ENCODE measurements around the gene NOXA1.
"Not testable (repeated sequence)": the region's sequence is repeated elsewhere in the genome, so short reads cannot be mapped to it uniquely, and the experiment has no call there.

Gene NOXA1

DNA sequence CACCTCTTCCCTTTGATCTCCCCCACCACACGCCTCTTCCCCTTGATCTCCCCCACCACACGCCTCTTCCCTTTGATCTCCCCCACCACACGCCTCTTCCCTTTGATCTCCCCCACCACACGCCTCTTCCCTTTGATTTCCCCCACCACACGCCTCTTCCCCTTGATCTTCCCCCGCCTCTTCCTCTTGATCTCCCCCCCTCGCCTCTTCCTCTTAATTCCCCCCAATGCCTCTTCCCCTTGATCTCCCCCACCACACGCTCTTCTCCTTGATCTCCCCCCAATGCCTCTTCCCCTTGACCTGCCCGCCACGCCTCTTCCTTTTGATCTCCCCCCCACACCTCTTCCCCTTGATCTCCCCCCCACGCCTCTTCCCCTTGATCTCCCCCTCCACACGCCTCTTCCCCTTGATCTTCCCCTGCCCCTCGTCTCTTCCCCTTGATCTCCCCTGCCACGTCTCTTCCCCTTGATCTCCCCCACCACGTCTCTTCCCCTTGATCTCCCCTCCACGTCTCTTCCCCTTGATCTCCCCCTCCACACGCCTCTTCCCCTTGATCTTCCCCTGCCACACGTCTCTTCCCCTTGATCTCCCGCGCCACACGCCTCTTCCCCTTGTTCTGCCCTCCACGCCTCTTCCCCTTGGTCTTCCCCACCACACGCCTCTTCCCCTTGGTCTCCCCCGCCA lies 27.5 kb downstream of the NOXA1 start:
- H3K4me3 ChIP-seq (ENCODE audit: low read depth, low read length); H3K27me3 ChIP-seq (ENCODE audit: control insufficient read depth, insufficient read depth, low read length); H3K4me1 ChIP-seq (ENCODE audit: control insufficient read depth, insufficient read depth, low read length); H3K9ac ChIP-seq (ENCODE audit: low read depth, low read length); H3K9me3 ChIP-seq (ENCODE audit: control insufficient read depth, insufficient read depth, low read length): not testable (repeated sequence)
- peaks cover 22% of the 10 kb centered on the region for H3K36me3 ChIP-seq (ENCODE audit: control insufficient read depth, insufficient read depth, low read length)

DNA sequence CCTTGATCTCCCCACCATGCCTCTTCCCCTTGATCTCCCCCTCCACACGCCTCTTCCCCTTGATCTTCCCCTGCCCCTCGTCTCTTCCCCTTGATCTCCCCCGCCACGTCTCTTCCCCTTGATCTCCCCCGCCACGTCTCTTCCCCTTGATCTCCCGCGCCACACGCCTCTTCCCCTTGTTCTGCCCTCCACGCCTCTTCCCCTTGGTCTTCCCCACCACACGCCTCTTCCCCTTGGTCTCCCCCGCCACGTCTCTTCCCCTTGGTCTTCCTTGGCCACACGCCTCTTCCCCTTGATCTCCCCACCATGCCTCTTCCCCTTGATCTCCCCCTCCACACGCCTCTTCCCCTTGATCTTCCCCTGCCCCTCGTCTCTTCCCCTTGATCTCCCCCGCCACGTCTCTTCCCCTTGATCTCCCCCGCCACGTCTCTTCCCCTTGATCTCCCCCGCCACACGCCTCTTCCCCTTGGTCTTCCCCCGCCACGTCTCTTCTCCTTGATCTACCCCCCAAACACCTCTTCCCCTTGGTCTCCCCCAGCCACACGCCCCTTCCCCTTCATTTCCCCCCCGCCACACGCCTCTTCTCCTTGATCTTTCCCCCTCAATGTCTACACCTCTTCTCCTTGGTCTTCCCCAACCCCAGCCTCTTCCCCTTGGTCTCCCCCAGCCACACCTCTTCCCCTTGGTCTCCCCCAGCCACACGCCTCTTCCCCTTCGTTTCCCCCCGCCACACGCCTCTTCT lies 28.2 kb downstream of the NOXA1 start:
- H3K4me3 ChIP-seq (ENCODE audit: low read depth, low read length); H3K9me3 ChIP-seq (ENCODE audit: control insufficient read depth, insufficient read depth, low read length); H3K27me3 ChIP-seq (ENCODE audit: control insufficient read depth, insufficient read depth, low read length); H3K4me1 ChIP-seq (ENCODE audit: control insufficient read depth, insufficient read depth, low read length); H3K9ac ChIP-seq (ENCODE audit: low read depth, low read length): not testable (repeated sequence)
- peaks cover 27% of the 10 kb centered on the region for H3K36me3 ChIP-seq (ENCODE audit: control insufficient read depth, insufficient read depth, low read length)

DNA sequence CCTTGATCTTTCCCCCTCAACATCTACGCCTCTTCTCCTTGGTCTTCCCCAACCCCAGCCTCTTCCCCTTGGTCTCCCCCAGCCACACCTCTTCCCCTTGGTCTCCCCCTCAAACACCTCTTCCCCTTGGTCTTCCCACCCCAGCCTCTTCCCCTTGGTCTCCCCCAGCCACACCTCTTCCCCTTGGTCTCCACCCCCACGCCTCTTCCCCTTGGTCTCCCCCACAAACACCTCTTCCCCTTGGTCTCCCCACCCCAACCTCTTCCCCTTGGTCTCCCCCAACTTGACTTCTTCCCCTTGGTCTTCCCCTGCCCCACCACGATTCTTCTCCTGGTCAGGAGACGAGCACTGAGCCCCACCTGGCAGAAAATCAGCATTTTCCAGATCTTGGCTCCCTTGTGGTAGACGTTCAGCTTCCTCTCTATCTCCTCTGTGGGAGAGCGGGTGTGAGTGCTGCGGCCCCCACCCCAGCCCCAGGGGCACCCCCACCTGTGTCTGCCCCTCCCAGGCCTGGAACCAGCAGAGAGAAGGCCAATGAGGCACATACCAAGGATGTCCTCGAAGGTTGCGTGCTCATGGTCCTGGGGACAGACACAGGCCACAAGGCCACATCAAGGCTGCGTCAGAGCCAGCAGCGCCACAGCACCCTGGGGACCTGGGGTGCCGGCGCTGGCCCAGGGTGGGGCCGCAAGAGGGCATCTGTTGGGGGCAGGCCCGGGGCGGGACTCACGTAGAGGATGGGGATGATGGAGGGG lies 29.0 kb downstream of the NOXA1 start:
- Histone ChIP-seq H3K4me1 (ENCODE audit: control insufficient read depth, insufficient read depth, low read length) (no peaks in the 10 kb centered on the region), H3K27me3 (ENCODE audit: control insufficient read depth, insufficient read depth, low read length) (no peaks in the 10 kb centered on the region), H3K9ac (ENCODE audit: low read depth, low read length) (no peak overlapping the region), H3K4me3 (ENCODE audit: low read depth, low read length) (no peak overlapping the region), H3K9me3 (ENCODE audit: control insufficient read depth, insufficient read depth, low read length) (no peaks in the 10 kb centered on the region), H3K36me3 (ENCODE audit: control insufficient read depth, insufficient read depth, low read length) (peaks cover 33% of the 10 kb centered on the region)

DNA sequence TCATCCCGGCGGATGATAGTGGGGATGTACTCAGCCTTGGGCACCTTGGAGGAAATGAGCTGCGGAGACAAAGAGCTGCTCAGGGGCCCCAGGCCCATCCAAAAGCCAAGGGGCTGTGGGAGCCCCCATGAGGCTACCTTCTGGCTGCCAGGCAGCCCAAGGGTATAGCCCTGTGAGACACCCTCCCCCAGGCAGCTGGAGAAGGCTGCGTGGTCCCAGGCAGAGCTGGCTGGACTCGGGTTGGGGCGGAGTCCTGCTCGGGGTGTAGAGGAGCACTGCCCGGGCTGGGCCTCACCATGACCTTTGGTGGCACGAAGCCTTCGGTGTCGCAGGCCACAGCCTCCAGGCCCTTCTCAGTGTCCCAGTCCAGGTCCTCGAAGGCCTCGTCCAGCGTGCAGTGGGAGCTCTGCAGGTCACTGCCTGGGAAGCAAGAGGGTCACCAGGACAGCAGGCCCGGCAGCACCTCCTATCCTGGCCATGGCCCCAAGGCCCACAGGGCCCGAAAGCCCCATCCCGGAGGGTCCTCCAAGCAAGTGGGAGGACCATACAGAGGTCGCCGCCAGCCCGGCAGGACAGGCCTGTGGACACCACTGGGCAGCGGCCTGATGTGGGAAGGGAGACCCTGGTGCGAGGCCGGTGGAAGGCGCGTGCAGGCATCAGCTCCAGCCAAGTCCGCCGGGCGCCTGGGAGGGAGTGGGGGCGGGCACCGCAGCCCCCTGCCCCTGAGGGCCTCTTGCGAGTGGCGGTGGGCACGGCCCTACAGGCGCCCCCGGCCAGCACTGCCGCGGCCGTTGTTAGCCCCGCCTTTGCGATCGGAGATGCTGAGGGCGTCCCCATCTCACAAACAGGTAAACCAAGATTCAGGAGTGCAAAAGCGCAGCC lies 29.8 kb downstream of the NOXA1 start:
- Histone ChIP-seq H3K9ac (ENCODE audit: low read depth, low read length) (no peak overlapping the region), H3K36me3 (ENCODE audit: control insufficient read depth, insufficient read depth, low read length) (peaks cover 37% of the 10 kb centered on the region), H3K4me3 (ENCODE audit: low read depth, low read length) (peak overlapping the region; percentile 45), H3K4me1 (ENCODE audit: control insufficient read depth, insufficient read depth, low read length) (no peaks in the 10 kb centered on the region), H3K27me3 (ENCODE audit: control insufficient read depth, insufficient read depth, low read length) (no peaks in the 10 kb centered on the region), H3K9me3 (ENCODE audit: control insufficient read depth, insufficient read depth, low read length) (no peaks in the 10 kb centered on the region)

DNA sequence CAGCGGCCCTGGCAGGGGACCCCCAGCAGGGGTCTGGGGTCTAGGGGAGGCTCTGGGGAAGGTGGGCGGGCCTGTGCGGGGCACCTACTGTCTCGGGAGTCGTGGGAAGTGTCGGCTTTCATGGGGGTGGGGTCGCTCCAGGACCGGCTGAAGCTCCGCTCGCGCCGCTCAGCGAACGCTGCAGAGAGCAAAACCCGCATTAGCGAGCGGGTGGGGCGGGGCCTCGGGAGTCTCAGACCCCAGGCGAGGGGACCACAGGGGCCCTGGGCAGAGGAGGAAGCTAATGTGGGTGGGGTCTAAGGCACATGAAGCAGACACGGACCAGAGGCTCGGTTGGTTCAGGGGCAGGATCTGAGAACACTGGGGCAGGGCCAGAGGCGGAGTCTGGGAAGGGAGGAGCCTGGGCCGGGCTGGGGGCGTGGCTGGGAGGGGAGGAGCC lies 30.5 kb downstream of the NOXA1 start:
- Histone ChIP-seq H3K4me1 (ENCODE audit: control insufficient read depth, insufficient read depth, low read length) (no peaks in the 10 kb centered on the region), H3K9ac (ENCODE audit: low read depth, low read length) (no peak overlapping the region)

DNA sequence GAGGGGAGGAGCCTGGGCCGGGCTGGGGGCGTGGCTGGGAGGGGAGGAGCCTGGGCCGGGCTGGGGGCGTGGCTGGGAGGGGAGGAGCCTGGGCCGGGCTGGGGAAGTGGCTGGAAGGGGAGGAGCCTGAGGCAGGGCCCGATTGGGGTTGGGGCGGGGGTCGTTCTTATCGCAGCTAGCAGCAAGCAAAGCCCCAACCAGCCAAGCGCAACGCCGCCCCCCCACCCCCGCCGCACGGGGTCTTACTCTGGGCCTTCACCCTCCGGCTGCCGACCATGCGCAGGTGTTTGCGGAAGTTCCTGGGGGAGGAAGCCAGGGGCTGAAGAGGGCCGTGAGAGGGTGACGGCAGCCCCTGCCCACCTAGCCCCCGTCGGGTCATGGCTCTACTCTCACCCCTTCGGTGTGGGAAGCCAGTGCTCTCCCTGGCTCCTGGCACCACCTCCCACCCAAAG lies 31.0 kb downstream of the NOXA1 start:
- peaks cover 31% of the 10 kb centered on the region for H3K36me3 ChIP-seq (ENCODE audit: control insufficient read depth, insufficient read depth, low read length)
- no peaks in the 10 kb centered on the region for H3K4me1 ChIP-seq (ENCODE audit: control insufficient read depth, insufficient read depth, low read length)
- peak overlapping the region; percentile 56 for H3K9ac ChIP-seq (ENCODE audit: low read depth, low read length)
- H3K9me3 ChIP-seq (ENCODE audit: control insufficient read depth, insufficient read depth, low read length), result no peaks in the 10 kb centered on the region
- H3K4me3 ChIP-seq (ENCODE audit: low read depth, low read length), result peak overlapping the region; percentile 61
- H3K27me3 ChIP-seq (ENCODE audit: control insufficient read depth, insufficient read depth, low read length), result no peaks in the 10 kb centered on the region

More for the DNA sequence above, 30.5 kb downstream of the NOXA1 start:
- no peaks in the 10 kb centered on the region for H3K27me3 ChIP-seq (ENCODE audit: control insufficient read depth, insufficient read depth, low read length)
- H3K4me3 ChIP-seq (ENCODE audit: low read depth, low read length), result peak overlapping the region; percentile 45
- peaks cover 36% of the 10 kb centered on the region for H3K36me3 ChIP-seq (ENCODE audit: control insufficient read depth, insufficient read depth, low read length)
- no peaks in the 10 kb centered on the region for H3K9me3 ChIP-seq (ENCODE audit: control insufficient read depth, insufficient read depth, low read length)

DNA sequence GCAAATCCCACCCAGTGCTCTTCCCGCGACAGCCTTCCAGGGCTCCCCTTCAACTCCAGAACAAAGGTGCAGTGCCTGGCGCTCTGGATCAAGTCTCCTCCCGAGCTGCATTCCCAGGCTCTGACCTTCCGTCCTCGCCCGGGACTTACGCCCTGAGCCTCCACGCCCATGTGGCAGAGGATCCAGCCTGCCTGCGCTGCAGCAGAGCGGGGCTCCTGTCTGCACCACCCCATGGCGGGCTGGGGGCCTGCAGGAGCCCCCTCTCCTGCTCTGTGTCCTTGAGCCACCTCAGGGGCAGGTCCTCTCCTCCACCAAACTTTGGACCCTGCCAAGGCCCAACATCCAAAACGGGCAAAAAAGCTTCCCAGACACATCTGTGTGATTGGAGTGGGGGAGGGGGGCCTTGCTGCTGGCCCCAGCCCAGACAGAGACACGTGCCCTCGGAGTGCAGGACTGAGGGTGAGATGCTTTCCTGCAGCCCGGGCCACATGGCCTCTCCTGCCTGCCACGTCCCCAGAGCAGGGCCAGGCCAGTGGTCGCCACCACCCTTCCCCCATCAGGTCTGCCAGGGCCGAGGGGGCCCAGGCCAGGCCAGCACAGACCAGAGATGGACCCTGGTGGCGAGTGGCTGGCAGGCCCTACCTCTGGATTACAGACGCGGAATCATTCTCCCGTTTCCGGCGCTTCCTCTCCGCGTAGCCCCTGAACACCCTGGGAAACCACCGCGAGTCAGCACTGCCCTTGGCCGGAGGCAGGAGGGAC lies 31.6 kb downstream of the NOXA1 start:
- no peaks in the 10 kb centered on the region for H3K27me3 ChIP-seq (ENCODE audit: control insufficient read depth, insufficient read depth, low read length)
- H3K9ac ChIP-seq (ENCODE audit: low read depth, low read length), result peak overlapping the region; percentile 56
- no peaks in the 10 kb centered on the region for H3K4me1 ChIP-seq (ENCODE audit: control insufficient read depth, insufficient read depth, low read length)
- H3K4me3 ChIP-seq (ENCODE audit: low read depth, low read length), result peak overlapping the region; percentile 61
- H3K36me3 ChIP-seq (ENCODE audit: control insufficient read depth, insufficient read depth, low read length), result peaks cover 28% of the 10 kb centered on the region
- H3K9me3 ChIP-seq (ENCODE audit: control insufficient read depth, insufficient read depth, low read length), result no peaks in the 10 kb centered on the region

DNA sequence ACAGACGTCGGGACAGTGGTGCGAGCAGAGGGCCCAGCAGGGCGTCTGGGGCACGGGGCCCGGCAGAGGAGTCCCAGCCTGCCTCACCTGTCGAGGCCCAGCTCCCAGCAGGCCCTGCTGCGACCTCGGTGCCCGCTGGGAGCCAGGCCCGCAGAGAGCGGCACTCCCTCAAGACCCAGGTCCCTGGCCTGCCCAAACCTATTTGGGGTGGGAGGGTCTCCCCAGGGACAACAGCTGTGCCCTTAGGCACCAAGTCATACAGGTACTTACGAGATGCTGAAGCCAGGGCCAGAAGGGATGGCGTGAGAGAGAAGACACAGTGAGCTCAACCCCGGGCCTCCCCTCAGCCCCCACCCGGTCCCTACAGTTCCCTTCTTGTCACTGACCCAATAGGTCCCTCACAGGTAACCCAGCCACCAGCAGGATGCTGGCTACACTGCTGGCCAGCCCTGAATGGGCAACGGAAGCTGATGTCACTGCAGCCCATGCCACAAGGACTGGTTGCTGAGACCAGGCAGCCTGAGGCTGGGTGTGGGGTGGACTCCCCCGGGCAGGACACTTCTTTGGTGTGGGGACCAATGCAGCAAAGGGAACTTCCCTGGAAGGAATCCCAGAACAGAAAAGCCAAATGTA lies 32.3 kb downstream of the NOXA1 start:
- H3K4me3 ChIP-seq (ENCODE audit: low read depth, low read length), result no peak overlapping the region
- H3K9ac ChIP-seq (ENCODE audit: low read depth, low read length), result no peak overlapping the region
- H3K4me1 ChIP-seq (ENCODE audit: control insufficient read depth, insufficient read depth, low read length), result no peaks in the 10 kb centered on the region
- H3K36me3 ChIP-seq (ENCODE audit: control insufficient read depth, insufficient read depth, low read length), result peaks cover 28% of the 10 kb centered on the region
- H3K27me3 ChIP-seq (ENCODE audit: control insufficient read depth, insufficient read depth, low read length), result peaks cover 3% of the 10 kb centered on the region
- H3K9me3 ChIP-seq (ENCODE audit: control insufficient read depth, insufficient read depth, low read length), result no peaks in the 10 kb centered on the region

DNA sequence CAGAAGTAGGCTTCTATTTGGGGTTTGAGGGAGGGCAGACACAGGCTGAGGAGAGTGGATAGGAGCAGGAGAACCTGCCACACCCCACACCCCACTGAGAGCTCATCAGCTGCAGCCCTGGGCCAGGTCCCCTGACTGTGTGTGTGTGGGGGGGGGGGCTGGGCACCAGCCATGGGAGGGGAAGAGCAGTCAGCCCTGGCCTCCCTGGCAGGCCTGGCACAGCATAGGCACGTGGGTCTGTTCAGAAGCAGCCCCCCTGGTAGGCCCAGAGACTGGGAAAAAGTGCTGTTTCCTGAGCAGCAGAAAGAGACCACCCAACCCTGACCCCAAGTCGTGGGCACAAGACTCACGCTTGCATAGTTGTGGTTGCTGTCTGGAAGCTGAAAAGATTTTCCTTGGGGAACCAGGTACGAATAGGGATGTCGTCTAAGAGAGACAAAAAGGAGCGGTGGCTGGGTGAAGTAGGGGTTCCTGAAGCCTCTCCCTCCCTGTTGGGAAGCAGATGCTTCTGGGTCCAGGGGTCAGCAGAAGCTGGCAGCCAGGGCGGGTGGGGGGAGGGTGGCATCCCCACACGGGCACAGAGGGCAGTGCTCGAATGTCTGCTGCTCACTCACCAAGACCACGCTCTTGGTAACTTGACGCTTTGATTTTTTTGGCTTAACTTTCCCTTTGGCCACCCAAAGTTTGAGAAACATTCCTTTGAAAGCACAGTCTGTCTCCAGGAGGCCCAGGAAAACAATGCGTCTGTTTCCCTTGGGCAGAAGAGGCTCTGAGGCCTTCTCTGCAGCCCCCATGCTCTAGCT lies 33.1 kb downstream of the NOXA1 start:
- H3K9me3 ChIP-seq (ENCODE audit: control insufficient read depth, insufficient read depth, low read length), result no peaks in the 10 kb centered on the region
- H3K4me1 ChIP-seq (ENCODE audit: control insufficient read depth, insufficient read depth, low read length), result no peaks in the 10 kb centered on the region
- H3K4me3 ChIP-seq (ENCODE audit: low read depth, low read length), result no peak overlapping the region
- peaks cover 28% of the 10 kb centered on the region for H3K36me3 ChIP-seq (ENCODE audit: control insufficient read depth, insufficient read depth, low read length)
- peaks cover 5% of the 10 kb centered on the region for H3K27me3 ChIP-seq (ENCODE audit: control insufficient read depth, insufficient read depth, low read length)
- H3K9ac ChIP-seq (ENCODE audit: low read depth, low read length), result no peak overlapping the region

DNA sequence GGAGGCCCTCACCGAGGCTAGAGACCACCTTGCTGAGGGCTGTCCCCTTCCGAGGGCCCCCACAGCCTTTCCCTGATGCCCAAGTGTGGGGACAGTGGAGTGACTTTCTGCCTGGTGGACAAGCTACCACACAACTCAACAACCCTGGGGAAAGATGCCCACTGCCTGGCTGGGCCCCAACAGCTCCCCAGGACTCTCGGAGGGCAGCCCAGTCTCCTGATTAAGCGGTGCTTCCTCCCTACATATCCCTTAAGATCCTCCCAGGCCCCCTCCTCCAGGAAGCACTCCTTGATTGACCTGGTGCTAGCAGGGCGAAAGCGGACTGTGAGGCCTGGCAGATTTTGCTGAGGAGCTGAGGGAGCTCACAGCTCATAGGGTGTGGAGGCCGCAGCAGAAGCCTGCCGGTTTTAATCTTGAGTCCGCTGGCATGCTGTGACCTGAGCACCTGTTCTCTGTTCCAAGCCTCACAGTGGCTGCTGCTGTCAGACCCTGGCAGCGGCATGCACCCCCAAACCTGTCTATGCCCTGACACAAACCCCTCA lies 33.7 kb downstream of the NOXA1 start:
- Histone ChIP-seq H3K9ac (ENCODE audit: low read depth, low read length) (no peak overlapping the region), H3K4me1 (ENCODE audit: control insufficient read depth, insufficient read depth, low read length) (no peaks in the 10 kb centered on the region), H3K27me3 (ENCODE audit: control insufficient read depth, insufficient read depth, low read length) (peaks cover 5% of the 10 kb centered on the region), H3K4me3 (ENCODE audit: low read depth, low read length) (no peak overlapping the region), H3K9me3 (ENCODE audit: control insufficient read depth, insufficient read depth, low read length) (no peaks in the 10 kb centered on the region), H3K36me3 (ENCODE audit: control insufficient read depth, insufficient read depth, low read length) (peaks cover 28% of the 10 kb centered on the region)
